ENCODE results near the gene FANCE. TPM values are rescaled to one million over a fixed set of nuclear protein-coding genes. Genes with fewer than 3 reads are reported as not detected.

FANCE gene
- total RNA-seq, 1 experiment from 2014 or later = 21.0 TPM

DNA sequence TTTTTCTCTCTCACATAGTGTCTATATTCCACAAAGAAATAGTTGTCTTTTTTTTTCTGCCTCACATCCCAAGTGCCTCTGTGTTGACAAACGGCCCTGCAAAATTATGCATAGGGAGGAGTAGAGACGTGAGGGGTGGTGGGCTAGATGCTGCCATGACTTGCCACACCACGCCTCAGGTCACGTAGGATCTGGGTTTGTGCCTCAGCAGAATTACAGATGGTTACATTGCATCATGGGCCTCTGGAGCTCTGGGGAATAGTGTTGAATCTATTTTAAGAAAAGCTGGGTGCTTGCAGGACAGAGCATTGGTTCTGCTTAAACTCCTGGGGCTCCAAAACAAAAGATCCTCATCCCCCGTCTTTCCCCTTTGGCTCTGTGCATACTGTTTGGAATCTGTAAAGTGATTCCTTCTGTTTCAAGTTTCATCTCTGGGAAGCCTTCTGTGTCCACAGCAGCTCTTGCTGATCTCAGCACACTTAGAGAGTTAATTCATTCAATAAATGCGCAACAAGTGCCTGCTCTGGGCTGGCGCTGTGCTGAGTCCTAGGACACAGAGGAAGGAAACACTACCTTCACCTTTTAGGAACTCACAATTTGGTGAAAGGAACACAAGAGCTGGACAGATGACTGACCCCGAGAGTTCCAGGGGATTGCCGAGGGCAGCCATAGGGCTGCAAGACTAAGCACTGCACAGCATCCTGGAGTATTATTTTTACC is 2.4 kb downstream of the FANCE start:
- no peak for DNase-seq (ENCODE audit: low spot score)
- in situ Hi-C loops (cut with HindIII; ENCODE audit: low sequenced_read_pairs) = no loop called here

DNA sequence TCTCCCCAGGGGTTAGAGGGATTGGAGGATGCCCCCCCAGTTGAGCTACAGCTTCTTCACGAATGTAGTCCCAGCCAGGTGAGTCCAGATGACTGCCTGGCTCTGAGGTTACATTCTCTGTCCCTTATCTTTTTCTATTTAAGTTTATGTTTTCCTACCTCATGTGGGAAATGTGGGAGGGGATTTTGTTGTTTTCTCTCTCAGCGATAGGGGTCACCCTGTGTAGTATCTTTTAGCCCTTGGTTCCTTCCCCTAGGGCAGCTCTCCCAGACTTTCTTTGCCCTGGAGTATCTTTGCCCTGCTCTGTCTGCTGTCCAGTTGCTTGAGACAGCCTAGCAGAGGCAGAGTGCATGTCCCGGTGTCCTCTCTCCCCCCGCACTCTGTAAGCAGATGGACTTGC is 5.8 kb downstream of the FANCE start:
- in situ Hi-C loops (cut with HindIII; ENCODE audit: low sequenced_read_pairs) = no loop called here
- no peak for DNase-seq (ENCODE audit: low spot score)

DNA sequence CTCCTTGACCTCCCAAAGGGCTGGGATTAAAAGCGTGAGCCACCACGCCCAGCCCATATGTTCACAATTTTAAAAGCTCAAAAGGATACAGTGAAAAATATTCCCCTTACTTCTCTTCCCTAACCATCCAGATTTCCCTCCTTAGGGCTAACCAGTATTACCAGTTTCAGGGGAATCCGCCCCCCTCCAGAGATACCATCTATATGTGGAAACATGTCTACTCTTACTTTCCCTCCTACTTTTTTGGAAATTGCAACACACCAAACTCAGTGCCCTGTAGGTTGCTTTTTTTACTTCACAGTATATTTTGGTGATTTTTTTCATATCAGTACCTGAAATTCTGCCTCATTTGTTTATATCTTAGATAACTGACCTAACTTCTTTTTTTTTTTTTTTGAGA is 9.1 kb downstream of the FANCE start:
- DNase-seq (ENCODE audit: low spot score) = no peak

DNA sequence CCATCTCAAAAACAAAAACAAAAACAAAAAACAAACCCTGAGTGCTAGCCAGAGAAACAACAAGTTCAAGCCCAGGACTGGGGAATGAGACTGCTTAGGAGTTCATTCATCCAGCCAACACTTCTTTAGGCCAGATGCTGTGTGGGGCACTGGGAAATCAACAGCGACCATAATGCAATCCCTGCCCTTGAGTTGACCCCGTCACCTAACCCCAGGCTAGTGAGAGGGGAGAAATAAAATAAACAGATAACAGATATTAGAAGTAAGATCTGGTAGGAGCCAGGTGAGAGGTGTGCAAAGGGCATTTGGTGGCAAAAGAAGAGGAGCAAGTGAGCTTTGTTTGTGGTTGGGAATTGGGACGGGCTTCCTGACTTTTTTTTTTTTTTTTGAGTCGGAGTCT is 11.2 kb downstream of the FANCE start:
- in situ Hi-C loops (cut with HindIII; ENCODE audit: low sequenced_read_pairs) = no loop called here
- DNase-seq (ENCODE audit: low spot score) = no peak

More for the DNA sequence above, 9.1 kb downstream of the FANCE start:
- in situ Hi-C loops (cut with HindIII; ENCODE audit: low sequenced_read_pairs) = no loop called here

DNA sequence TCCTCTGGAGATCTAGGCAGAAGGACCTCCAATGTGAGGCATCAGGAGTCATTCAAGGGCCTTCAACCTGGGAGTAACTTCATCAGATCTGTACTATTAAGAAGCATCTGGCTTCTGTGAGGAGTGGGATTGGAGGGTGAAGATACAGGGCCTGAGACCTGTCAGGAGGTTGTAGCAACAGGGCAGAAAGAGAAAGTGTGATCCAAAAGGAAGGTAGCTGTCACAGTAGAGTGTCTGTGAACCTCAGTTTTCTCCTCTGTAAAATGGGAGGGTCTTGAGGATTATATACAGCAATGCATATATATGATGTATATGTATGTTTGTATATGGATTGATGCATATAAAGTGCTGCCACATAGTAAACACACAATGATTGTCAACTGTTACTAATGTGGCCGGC is 13.5 kb downstream of the FANCE start:
- in situ Hi-C loops (cut with HindIII; ENCODE audit: low sequenced_read_pairs) = no loop called here
- no peak for DNase-seq (ENCODE audit: low spot score)

DNA sequence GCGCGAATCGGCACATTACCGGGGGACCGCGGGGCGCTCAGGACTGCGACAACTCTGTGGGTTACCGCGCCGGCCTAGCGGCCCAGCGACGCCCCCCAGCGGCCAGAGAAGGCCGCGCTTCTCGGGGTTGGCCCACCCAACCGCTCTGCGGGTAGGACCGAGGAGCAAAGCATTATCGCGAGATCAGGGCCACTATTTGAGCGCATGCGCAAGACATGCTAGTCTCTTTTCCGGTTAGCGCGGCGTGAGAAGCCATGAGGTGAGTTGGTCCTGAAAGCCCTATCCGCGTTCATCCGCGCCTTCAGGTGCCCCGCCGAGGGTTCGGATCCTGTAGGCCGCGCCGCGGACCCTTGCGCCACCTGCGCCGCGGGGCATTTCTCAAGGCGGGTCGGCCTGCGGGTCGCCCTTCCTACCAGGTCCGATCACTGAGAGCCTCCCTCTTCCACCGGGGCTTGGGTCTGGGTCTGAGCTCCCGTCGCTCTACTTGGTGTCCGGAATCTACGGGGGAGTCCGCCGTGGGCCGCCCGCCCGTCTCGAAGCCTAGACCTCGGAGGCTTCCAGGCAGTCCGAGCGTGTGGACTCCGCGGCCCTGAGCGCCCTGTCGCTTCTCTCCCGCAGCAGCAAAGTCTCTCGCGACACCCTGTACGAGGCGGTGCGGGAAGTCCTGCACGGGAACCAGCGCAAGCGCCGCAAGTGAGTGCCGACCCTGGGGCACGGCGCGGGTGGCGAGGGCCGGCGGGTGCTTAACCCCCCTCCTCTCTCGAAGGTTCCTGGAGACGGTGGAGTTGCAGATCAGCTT is 16.2 kb downstream of the FANCE start, which contains the start of gene RPL10A:
TSS of gene RPL10A (plus strand) at position 221 of the 799 bp plus-strand sequence. CDS start at position 255, 34 bp downstream.
- peak; percentile 96 for DNase-seq (ENCODE audit: low spot score)
- in situ Hi-C loops (cut with HindIII; ENCODE audit: low sequenced_read_pairs) = no loop called here

DNA sequence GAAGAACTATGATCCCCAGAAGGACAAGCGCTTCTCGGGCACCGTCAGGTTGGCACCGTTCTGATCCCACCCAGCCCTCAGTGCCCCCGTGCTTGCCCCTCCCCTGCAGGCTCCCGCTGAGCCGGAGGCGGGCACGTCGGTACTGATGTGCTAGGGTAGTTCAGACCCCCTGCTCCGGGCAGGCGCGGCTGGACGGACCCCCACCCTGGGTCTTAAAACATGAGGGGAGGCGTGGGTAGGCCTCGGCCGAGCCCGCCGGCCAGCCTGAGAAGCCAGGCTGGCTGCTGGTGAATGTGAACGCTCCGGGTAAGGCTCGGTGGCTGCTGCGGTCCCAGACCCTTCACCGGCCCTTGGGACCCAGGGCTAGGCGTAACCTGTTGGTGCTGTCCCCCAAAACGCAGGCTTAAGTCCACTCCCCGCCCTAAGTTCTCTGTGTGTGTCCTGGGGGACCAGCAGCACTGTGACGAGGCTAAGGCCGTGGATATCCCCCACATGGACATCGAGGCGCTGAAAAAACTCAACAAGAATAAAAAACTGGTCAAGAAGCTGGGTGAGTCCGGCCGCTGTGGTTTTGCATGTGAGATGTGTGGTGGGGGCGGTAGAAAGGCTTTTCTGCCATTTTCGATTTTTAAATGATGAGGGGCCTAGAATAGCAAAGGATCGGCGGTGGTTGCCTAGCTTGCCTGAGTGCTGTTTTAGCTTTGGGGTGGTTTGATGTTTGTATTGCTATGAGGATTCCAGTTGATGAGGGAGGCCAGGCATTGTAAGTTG is 17.0 kb downstream of the FANCE start:
- in situ Hi-C loops (cut with HindIII; ENCODE audit: low sequenced_read_pairs) = no loop called here
- DNase-seq (ENCODE audit: low spot score) = no peak

DNA sequence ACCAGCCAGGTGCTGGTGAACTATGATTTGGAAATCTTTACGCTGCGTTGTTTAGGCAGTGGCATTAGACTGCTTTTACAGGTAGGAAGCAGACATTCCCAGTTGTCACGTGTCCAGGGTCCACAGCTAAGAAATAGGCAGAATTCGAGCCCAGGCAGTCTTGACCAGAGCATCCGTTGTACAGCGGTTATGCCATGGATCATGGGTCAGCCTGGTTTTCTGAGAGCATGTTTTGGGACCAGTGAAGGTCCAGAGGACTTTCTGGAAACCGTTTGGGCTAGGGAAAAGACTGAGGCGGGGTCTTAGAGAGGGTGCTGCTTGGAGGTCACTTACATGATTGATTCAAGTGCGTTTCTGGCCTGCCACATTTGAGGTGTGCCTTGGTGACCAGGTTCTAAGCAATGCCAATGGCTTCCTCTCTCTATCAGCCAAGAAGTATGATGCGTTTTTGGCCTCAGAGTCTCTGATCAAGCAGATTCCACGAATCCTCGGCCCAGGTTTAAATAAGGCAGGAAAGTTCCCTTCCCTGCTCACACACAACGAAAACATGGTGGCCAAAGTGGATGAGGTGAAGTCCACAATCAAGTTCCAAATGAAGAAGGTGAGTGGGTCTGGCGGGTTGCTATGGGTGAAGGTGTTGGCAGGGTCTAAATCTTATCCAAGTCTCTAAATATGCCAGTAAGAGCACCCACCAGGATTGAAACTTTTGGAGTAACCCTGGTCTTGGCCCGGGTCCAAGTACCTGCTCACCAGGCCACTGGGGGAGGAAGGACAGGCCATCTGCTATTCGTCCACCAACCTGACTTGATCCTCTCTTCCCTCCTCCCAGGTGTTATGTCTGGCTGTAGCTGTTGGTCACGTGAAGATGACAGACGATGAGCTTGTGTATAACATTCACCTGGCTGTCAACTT is 17.9 kb downstream of the FANCE start:
- in situ Hi-C loops (cut with HindIII; ENCODE audit: low sequenced_read_pairs) = no loop called here
- peak; percentile 41 for DNase-seq (ENCODE audit: low spot score)

DNA sequence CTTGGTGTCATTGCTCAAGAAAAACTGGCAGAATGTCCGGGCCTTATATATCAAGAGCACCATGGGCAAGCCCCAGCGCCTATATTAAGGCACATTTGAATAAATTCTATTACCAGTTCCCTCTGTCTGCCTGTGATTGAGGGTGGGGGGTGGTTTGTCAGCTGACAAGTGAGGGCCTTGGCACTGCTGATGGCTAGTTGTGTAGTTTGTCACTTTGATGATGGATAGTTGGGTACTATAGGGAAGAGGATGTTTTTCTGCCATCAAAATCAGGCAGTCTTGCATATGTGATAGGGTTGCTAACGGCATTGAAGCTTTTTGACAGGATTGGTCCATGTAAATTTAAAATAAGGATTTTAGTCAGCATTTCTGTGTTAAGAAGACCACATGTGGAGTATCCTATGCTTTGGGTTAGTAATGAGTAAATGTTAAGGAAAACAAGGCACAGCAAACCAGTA is 18.6 kb downstream of the FANCE start:
- DNase-seq (ENCODE audit: low spot score) = no peak
- in situ Hi-C loops (cut with HindIII; ENCODE audit: low sequenced_read_pairs) = no loop called here

DNA sequence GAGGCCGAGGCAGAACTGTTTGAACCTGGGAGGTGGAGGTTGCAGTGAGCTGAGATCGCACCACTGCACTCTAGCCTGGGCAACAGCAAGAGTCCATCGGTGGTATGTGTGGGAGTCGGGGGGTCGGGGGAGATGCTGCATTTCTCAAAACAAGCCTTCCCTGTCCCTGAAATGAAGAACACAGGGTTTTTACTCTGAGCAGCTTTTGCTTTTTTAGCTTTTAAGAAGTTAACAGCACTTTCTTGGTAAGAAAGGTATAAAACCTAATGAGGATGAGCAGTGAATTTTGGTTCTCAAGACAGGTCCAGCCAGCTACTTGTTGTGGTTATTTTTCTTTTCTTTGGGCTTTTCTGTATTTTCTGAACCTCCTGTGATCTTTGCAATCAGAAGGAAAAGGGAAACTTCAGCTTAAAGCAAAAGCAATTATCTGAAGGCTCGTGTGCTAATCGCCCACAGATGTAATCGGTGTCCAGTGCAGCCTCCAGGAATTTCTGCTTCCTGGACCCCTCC is 19.8 kb downstream of the FANCE start:
- in situ Hi-C loops (cut with HindIII; ENCODE audit: low sequenced_read_pairs) = no loop called here
- no peak for DNase-seq (ENCODE audit: low spot score)

DNA sequence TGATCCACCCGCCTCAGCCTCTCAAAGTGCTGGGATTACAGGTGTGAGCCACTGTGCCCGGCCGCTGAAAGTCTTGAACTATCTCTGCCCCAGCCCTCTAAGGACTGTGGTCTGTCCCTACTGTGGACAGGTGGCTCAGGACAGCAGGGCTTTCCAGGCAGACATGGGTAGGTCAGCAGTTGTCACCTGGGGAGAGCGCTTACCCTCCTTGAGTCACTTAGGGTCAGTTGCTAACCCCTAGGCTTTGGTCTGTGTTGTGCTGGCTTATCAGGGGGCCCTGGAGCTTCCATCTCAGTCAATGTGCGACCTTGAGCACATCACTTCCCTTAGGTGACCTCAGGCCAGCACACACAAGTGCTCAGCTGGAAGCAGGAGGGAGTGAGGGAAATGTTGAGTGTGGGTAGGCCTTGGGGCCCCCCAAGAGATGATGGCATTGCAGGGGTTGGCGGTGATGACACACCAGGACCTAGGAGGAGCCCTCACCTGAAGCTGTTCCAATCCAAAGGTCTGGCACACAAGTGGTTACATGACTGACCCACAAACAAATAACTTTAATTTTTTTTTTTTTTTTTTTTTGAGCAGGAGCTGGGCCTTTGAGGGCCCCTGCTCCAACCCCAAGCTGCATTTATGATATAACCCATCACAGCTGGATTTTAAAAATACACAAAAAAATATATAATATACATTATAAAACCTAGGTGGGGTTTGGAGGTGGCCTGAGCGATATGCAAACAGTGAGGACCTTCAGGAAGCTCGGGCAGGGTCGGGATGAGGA is 21.1 kb downstream of the FANCE start:
- in situ Hi-C loops (cut with HindIII; ENCODE audit: low sequenced_read_pairs) = no loop called here
- DNase-seq (ENCODE audit: low spot score) = no peak

DNA sequence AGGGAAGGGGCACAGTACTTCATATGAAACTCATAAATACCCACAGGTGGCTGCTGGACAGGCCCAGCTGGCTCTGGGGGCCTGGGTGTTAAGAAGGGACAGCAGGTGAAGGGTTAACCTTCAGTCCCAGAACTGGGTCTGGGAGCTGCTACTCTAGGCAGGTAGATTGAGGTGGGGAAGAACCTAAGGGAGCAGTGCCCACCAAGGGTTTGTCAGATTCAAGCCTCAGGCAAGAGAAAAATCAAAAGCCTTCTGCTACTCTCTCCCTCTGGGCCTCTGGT is 21.7 kb downstream of the FANCE start:
- no peak for DNase-seq (ENCODE audit: low spot score)
- in situ Hi-C loops (cut with HindIII; ENCODE audit: low sequenced_read_pairs) = no loop called here

DNA sequence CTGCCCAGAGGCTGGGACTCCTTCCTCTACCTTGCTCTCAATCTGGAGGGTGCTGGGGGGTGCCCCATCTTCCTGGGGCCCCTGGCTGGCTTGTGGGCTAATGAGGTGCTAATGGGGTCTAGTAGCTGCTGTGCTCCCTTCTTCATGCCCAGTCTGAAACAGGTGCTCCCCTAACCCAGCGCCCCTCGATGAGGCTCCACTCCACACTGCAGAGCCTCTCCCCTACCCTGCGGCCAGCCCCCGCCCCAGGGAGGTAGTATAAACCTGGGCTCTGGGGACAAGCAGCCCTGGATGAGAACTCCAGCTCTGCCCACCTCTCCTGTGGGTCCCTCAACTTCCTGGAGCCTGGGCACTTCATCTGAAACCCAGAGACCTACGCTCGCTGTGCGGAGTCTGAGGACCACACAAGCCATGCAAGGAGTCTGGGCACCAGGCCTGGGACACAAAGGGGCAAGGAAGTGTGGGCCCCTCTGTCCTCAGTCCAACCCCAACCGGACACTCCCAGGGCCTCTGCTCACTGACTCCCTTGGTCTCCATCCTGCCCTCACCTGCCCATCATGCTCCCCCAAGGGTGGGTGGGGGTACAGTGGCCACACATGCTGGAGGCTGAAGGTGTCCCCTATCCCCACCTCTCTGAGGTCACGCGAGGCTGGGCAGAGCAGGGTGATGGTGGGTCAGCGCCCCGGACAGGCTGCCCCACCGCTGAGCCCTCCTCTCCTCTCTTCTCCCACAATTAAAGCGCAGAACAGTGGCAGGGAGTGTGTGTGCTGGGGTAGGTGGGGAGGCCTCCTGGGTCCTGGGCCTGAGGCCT is 22.2 kb downstream of the FANCE start:
- no peak for DNase-seq (ENCODE audit: low spot score)
- in situ Hi-C loops (cut with HindIII; ENCODE audit: low sequenced_read_pairs) = no loop called here

DNA sequence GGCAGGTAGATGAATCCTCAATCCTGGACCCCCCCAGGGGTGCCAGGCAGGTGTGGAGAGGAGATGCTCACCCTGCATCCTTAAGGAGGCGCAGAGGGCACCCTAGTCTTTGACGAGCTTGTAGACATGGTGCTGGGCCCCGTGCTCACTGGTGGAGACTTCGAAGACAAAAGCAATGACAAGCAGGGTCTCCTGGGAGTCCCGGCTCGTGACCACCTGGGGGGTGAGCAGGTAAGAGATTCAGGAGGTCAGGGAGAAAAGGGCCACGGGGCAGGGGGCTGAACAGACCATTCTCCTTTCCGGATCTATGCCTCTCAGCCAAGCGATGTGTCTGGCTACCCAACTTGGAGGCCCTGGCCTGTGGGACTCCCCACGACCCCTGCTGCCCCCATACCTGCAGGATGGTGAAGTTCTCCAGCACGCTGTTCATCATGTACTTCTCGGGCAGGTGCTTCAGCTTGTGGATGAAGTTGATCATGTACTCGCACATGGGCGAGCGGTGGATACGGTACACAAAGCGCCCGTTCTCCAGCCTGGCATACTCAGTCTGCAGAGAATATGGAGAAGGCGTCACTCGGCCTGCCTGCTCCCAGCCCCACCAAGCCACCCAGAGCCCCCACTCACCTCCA is 22.9 kb downstream of the FANCE start:
- DNase-seq (ENCODE audit: low spot score) = no peak
- in situ Hi-C loops (cut with HindIII; ENCODE audit: low sequenced_read_pairs) = no loop called here

DNA sequence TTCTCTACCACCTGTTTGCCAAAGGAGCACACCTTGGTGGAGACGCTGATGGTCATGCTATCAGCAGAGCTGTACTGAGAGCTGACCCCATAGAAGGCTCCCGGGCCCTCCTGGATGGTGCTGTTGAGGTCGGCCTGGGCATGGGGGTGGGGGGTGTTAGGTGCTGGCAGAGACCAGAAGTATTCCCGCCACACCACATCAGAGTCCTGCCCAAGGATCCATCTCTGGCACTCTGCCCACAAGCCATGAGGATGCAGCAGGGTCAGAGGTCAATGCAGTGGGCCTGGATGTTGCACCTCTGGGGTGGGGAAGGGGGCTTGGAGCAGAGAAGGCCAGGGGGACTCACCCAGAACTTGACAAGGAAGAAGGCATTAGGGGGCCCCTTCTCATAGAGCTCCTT is 23.4 kb downstream of the FANCE start:
- in situ Hi-C loops (cut with HindIII; ENCODE audit: low sequenced_read_pairs) = no loop called here
- DNase-seq (ENCODE audit: low spot score) = no peak

DNA sequence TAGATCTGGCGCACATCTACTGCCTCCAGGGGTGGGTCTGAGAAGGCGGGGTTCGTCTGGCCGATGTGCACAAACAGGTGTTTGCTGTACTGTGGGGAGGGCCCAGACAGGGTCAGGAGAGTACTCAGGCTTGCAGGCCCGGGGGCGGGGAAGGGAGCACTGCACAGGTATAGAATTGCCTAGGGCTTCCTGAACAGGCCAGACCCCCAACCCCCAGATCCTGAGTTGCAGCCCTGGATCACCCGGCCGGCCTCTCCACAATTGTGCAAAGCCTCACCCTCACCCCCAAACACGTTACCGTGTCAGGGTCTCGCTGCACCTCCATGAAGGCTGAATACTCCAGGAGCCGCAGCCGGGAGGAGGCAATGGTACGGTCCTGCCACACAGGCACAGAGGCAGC is 23.9 kb downstream of the FANCE start:
- in situ Hi-C loops (cut with HindIII; ENCODE audit: low sequenced_read_pairs) = no loop called here
- no peak for DNase-seq (ENCODE audit: low spot score)

DNA sequence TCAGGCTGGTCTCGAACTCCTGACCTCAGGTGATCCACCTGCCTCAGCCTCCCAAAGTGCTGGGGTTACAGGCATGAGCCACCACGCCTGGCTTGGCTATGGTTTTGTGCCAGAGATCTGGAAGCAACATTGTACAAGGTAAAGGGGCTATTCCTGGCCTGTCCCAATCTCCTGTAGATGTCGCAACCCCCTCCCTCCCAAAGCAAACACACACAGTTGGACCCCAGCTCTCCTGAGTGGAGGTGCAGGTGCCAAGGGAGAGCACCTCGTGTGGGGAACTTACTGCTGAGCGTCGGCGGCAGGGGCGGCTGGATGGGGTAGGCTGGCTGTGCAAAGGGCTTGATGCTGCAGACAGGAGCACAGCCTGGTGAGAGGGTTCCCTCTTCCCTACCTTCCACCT is 24.9 kb downstream of the FANCE start:
- in situ Hi-C loops (cut with HindIII; ENCODE audit: low sequenced_read_pairs) = no loop called here
- DNase-seq (ENCODE audit: low spot score) = no peak

All from G401 (cell line).